Smooth muscle cell (in vitro differentiated cells): Measurements from ENCODE around the gene ZNF783. TPM values are rescaled to one million over a fixed set of nuclear protein-coding genes. Genes with fewer than 3 reads are reported as not detected.
A peak's percentile ranks its signal among the peaks of the same experiment; 100 is the strongest.

ENCODE experiments used
- DNase-seq: peaks from one replicate; lab custom pipeline; 2025; ENCODE audit not compliant: unreplicated experiment; lab: John Stamatoyannopoulos, UW
- H2AFZ ChIP-seq: fragments of 200-600 bp; sonication (generic); 2 replicates; pipeline ENCODE4 v1.6.0; 2016; ENCODE audit warnings: antibody characterized with exemption, low read depth, mild to moderate bottlenecking
- H3F3A ChIP-seq: fragments of 200-600 bp; sonication (generic); 2 replicates; pipeline ENCODE4 v1.6.0; 2017; ENCODE audit warnings: antibody characterized with exemption, low read depth
- H3K27ac ChIP-seq: fragments of 200-600 bp; sonication (generic); 2 replicates; pipeline ENCODE4 v1.5.1; 2016; ENCODE audit warnings: low read depth, mild to moderate bottlenecking
- H3K27me3 ChIP-seq: fragments of 200-600 bp; sonication (generic); 2 replicates; pipeline ENCODE4 v1.6.1; 2016; ENCODE audit warnings: low read depth, mild to moderate bottlenecking
- H3K36me3 ChIP-seq: fragments of 200-600 bp; sonication (generic); 2 replicates; pipeline ENCODE4 v1.5.1; 2016; ENCODE audit warnings: low read depth
- H3K4me1 ChIP-seq: fragments of 200-600 bp; sonication (generic); 2 replicates; pipeline ENCODE4 v1.5.1; 2016; ENCODE audit warnings: low read depth
- H3K4me2 ChIP-seq: fragments of 200-600 bp; sonication (generic); 2 replicates; pipeline ENCODE4 v1.6.0; 2016; ENCODE audit warnings: mild to moderate bottlenecking
- H3K4me3 ChIP-seq: fragments of 200-600 bp; sonication (generic); 2 replicates; pipeline ENCODE4 v1.5.1; 2016; ENCODE audit warnings: mild to moderate bottlenecking
- H3K79me2 ChIP-seq: fragments of 200-600 bp; sonication (generic); 2 replicates; pipeline ENCODE4 v1.6.0; 2016; ENCODE audit warnings: low read depth, mild to moderate bottlenecking
- H3K9ac ChIP-seq: fragments of 200-600 bp; sonication (generic); 2 replicates; pipeline ENCODE4 v1.6.0; 2016; ENCODE audit warnings: low read depth
- H3K9me3 ChIP-seq: fragments of 200-600 bp; sonication (generic); replicated peaks from 2 replicates; pipeline ENCODE4 v1.5.1; 2016; ENCODE audit warnings: low read depth
- H4K20me1 ChIP-seq: fragments of 200-600 bp; sonication (generic); 2 replicates; pipeline ENCODE4 v1.6.0; 2016; ENCODE audit warnings: low read depth
- CTCF ChIP-seq: fragments of 200-600 bp; sonication (generic); IDR thresholded peaks from 2 replicates; pipeline ENCODE4 v1.5.1; 2017; ENCODE audit warnings: borderline replicate concordance, mild to moderate bottlenecking, antibody characterized with exemption; ENCODE audit not compliant: insufficient read depth, poor library complexity, severe bottlenecking
- WGBS: methylation state at CpG from one replicate; pipeline ENCODE4 v1.1.7; 2016; ENCODE audit warnings: low lambda C conversion rate; 5-methylcytosine and 5-hydroxymethylcytosine counted together
- polyA plus RNA-seq: library from polyadenylated mRNA; unstranded; fragments of >200 nt; fragmentation: Nextera tagmentation; extraction: Ambion mirVana; gene quantifications from 2 replicates; pipeline ENCODE4 v1.2.1, GENCODE V29; 2016
- total RNA-seq: library from RNA; depleted of rRNA; stranded (reverse); fragments of >200 nt; gene quantifications from 2 replicates; pipeline ENCODE4 v1.2.3, GENCODE V29; 2014

The ZNF783 gene
- total and polyA plus RNA-seq, 2 experiments from 2014 or later, result 7.2 to 8.1 TPM

- Histone ChIP-seq H2AFZ (no peak overlapping the region), H4K20me1 (peaks cover 10% of the 10 kb centered on the region)
- TF ChIP-seq CTCF, result no peak
Observed at GRCh38 chr7:149281508-149282330, 19.7 kb downstream of the ZNF783 start.

DNA sequence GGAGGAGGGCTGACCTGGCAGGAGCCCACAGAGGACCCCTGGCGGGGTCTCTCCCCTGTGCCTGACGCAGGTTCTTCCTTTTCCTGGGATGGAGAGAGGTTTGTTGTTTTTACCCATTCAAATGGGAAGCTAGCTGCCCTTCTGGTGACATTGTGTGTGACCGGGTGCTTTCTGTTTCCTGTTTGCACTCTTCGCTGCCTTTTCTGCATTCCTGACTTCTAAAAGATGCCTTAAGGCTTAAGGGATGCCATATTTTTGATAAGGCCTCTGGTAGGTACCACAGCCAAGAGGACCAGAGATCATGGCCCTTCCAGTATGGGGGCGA lies 20.3 kb downstream of the ZNF783 start:
- DNase-seq, result no peak
- no peak overlapping the region for H3K4me3 ChIP-seq
- H3K27ac ChIP-seq, result no peak overlapping the region
- H3K9ac ChIP-seq, result no peak overlapping the region
- 84% methylated on average over 5 of the region's 5 CpGs for WGBS
- peaks cover 10% of the 10 kb centered on the region for H4K20me1 ChIP-seq
- no peak for TF ChIP-seq CTCF
- H3K4me1 ChIP-seq, result peaks cover 5% of the 10 kb centered on the region
- H2AFZ ChIP-seq, result no peak overlapping the region
- no peaks in the 10 kb centered on the region for H3K27me3 ChIP-seq
- H3K36me3 ChIP-seq, result no peaks in the 10 kb centered on the region
- no peaks in the 10 kb centered on the region for H3F3A ChIP-seq
- H3K79me2 ChIP-seq, result no peaks in the 10 kb centered on the region
- H3K4me2 ChIP-seq, result no peak overlapping the region
- H3K9me3 ChIP-seq, result no peaks in the 10 kb centered on the region

More at GRCh38 chr7:149281508-149282330, 19.7 kb downstream of the ZNF783 start:
- Histone ChIP-seq H3K4me3 (no peak overlapping the region), H3K27ac (no peak overlapping the region), H3K9ac (no peak overlapping the region), H3K9me3 (no peaks in the 10 kb centered on the region), H3K79me2 (no peaks in the 10 kb centered on the region), H3K4me2 (no peak overlapping the region), H3K27me3 (no peaks in the 10 kb centered on the region), H3K4me1 (peaks cover 5% of the 10 kb centered on the region), H3F3A (no peaks in the 10 kb centered on the region), H3K36me3 (no peaks in the 10 kb centered on the region)
- 96% methylated on average over 52 of the region's 59 CpGs for WGBS
- no peak for DNase-seq

- Histone ChIP-seq H3K4me3 (no peak overlapping the region), H3K79me2 (no peaks in the 10 kb centered on the region), H3K27ac (no peak overlapping the region), H3K9ac (no peak overlapping the region), H3K4me1 (peaks cover 5% of the 10 kb centered on the region), H2AFZ (no peak overlapping the region), H3K27me3 (no peaks in the 10 kb centered on the region), H3K9me3 (no peaks in the 10 kb centered on the region), H3K4me2 (no peak overlapping the region), H3F3A (no peaks in the 10 kb centered on the region), H3K36me3 (no peaks in the 10 kb centered on the region), H4K20me1 (peaks cover 10% of the 10 kb centered on the region)
- 91% methylated on average over 3 of the region's 3 CpGs for WGBS
- no peak for TF ChIP-seq CTCF
- no peak for DNase-seq
Observed at GRCh38 chr7:149283321-149283720, 21.3 kb downstream of the ZNF783 start.

DNA sequence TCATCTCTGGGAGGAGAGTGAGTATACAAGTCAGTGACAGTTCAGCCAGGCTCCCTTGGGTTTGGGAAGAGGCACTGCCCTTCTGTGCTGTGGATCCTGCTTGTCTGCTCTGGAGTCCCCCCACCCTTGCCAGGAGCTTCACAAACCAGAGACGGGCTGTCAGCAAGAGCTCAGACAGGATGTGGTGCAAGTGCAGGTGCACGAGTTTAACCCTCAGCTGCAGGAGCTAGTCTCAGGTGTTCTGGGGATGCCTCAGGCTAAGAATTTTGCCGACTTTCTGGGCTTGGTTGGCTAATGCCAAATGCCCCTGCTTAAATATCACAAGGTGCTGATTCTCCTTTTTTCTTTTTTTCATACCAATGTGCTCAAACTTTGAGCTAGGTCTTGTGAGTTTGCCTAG lies 22.3 kb downstream of the ZNF783 start:
- Histone ChIP-seq H3K27me3 (no peaks in the 10 kb centered on the region), H3F3A (no peaks in the 10 kb centered on the region), H3K9me3 (no peaks in the 10 kb centered on the region), H3K4me1 (peaks cover 5% of the 10 kb centered on the region), H3K9ac (no peak overlapping the region), H3K27ac (no peak overlapping the region), H3K4me2 (peak overlapping the region; percentile 88), H2AFZ (no peak overlapping the region), H3K4me3 (no peak overlapping the region), H3K36me3 (no peaks in the 10 kb centered on the region), H4K20me1 (peaks cover 10% of the 10 kb centered on the region), H3K79me2 (no peaks in the 10 kb centered on the region)
- WGBS, result 72% methylated on average over 3 of the region's 3 CpGs
- no peak for DNase-seq
- TF ChIP-seq CTCF, result no peak
